HCT116 (cell line): ENCODE data around the gene HIVEP1. TPM values are rescaled to one million over a fixed set of nuclear protein-coding genes. Genes with fewer than 3 reads are reported as not detected.

ENCODE experiments used
- ATAC-seq: fragments of 200-7000 bp; cut with Tn5 transposase; 2 replicates; pipeline ENCODE4 v1.9.1; 2020; ENCODE audit warnings: mild to moderate bottlenecking, moderate library complexity
- BruUV-seq: library from RNA; stranded (reverse); fragments of 400-500 nt; replicated peaks from 2 replicates; lab custom pipeline; 2021; lab: Mats Ljungman, UMichigan
- CTCF ChIA-PET: fragments of 300-600 bp; sonication (Branson Sonifier 250); formaldehyde crosslinking; loops from one replicate; lab custom pipeline; 2021; ENCODE audit warnings: antibody characterized with exemption; lab: Charles Lee
- POLR2A ChIA-PET: fragments of 300-600, 350-600 bp; sonication (Branson Sonifier 250); formaldehyde crosslinking; loops from one replicate; lab custom pipeline; 2021; ENCODE audit warnings: antibody characterized with exemption; lab: Charles Lee
- RAD21 ChIA-PET, 2 experiments: fragments of 300-600 bp; sonication (Branson Sonifier 250); formaldehyde crosslinking; loops; one replicate each; lab custom pipeline; 2023; ENCODE audit warnings: low total read pairs in 2 of 2; ENCODE audit not compliant: uncharacterized antibody in 2 of 2, unreplicated experiment in 2 of 2, low non-redundant PET in 1 of 2; lab: Charles Lee
- DNase-seq: peaks from one replicate; pipeline ENCODE4 v3.0.0-alpha.2; 2010; ENCODE audit warnings: low read depth, low spot score
- H2AFZ ChIP-seq: fragments of 200-600 bp; shearing (Covaris generic), sonication (generic); 2 replicates; pipeline ENCODE4 v1.6.1; 2017; ENCODE audit warnings: low read depth, mixed run types, mixed read lengths, antibody characterized with exemption, low read length; ENCODE audit not compliant: poor library complexity, severe bottlenecking
- H3K27ac ChIP-seq: 2 replicates; pipeline ENCODE4 v1.5.1; 2012; ENCODE audit warnings: low read depth, low read length
- H3K27me3 ChIP-seq: fragments of 200-600 bp; sonication (generic); 2 replicates; pipeline ENCODE4 v1.6.1; 2016; ENCODE audit warnings: mixed run types, low read length, mixed read lengths; ENCODE audit not compliant: insufficient read depth
- H3K36me3 ChIP-seq, 2 experiments: fragments of 200-500 bp in 1 of 2; fragments of 200-600 bp in 1 of 2; sonication (Bioruptor generic) in 1 of 2; sonication (generic) in 1 of 2; 2 replicates each; pipeline versions ENCODE4 v1.5.1 to v1.6.1; 2014 to 2016; ENCODE audit warnings: low read length in 2 of 2, inconsistent platforms in 1 of 2, mixed read lengths in 1 of 2, mixed run types in 1 of 2; ENCODE audit not compliant: insufficient read depth in 2 of 2, control insufficient read depth in 1 of 2
- H3K4me1 ChIP-seq, 2 experiments: fragments of 200-600 bp in 1 of 2; sonication (generic) in 1 of 2; 2 replicates each; pipeline versions ENCODE4 v1.5.1 to v1.6.1; 2012 to 2017; ENCODE audit warnings: low read length in 2 of 2, inconsistent platforms in 1 of 2, mild to moderate bottlenecking in 1 of 2, mixed read lengths in 1 of 2, mixed run types in 1 of 2, moderate library complexity in 1 of 2; ENCODE audit not compliant: insufficient read depth in 2 of 2, control insufficient read depth in 1 of 2
- H3K4me2 ChIP-seq: fragments of 200-600 bp; sonication (generic); 2 replicates; pipeline ENCODE4 v1.6.1; 2017; ENCODE audit warnings: mixed run types, low read length, mixed read lengths
- H3K4me3 ChIP-seq, 2 experiments: fragments of 200-600 bp in 1 of 2; sonication (generic) in 1 of 2; replicated peaks in 1 of 2; 2 replicates each; pipeline ENCODE4 v1.5.1; 2011 to 2016; ENCODE audit warnings: low read length in 2 of 2, control low read depth in 1 of 2, low read depth in 1 of 2, mild to moderate bottlenecking in 1 of 2, mixed read lengths in 1 of 2, mixed run types in 1 of 2
- H3K79me2 ChIP-seq: fragments of 200-600 bp; sonication (generic); 2 replicates; pipeline ENCODE4 v1.6.1; 2017; ENCODE audit warnings: mild to moderate bottlenecking, mixed run types, low read length, moderate library complexity, mixed read lengths; ENCODE audit not compliant: insufficient read depth
- H3K9ac ChIP-seq: fragments of 200-600 bp; sonication (generic); 2 replicates; pipeline ENCODE4 v1.6.1; 2016; ENCODE audit warnings: low read length, mixed read lengths
- H3K9me2 ChIP-seq: fragments of 200-600 bp; sonication (generic), shearing (Covaris generic); 2 replicates; pipeline ENCODE4 v1.6.1; 2017; ENCODE audit warnings: mixed run types, mild to moderate bottlenecking, moderate library complexity; ENCODE audit not compliant: insufficient read depth
- H3K9me3 ChIP-seq, 2 experiments: fragments of 200-500 bp in 1 of 2; fragments of 200-600 bp in 1 of 2; sonication (Bioruptor generic) in 1 of 2; sonication (generic) in 1 of 2; 2 replicates each; pipeline ENCODE4 v1.6.1; 2014 to 2017; ENCODE audit warnings: low read length in 2 of 2, mixed read lengths in 2 of 2, inconsistent platforms in 1 of 2, low read depth in 1 of 2, mild to moderate bottlenecking in 1 of 2, mixed run types in 1 of 2, moderate library complexity in 1 of 2; ENCODE audit not compliant: control insufficient read depth in 1 of 2, insufficient read depth in 1 of 2
- H4K20me1 ChIP-seq: fragments of 200-600 bp; sonication (generic), shearing (Covaris generic); 2 replicates; pipeline ENCODE4 v1.6.1; 2017; ENCODE audit warnings: mixed run types, mild to moderate bottlenecking, moderate library complexity; ENCODE audit not compliant: insufficient read depth
- ATF3 ChIP-seq: IDR thresholded peaks from 2 replicates; pipeline ENCODE4 v1.6.1; 2012
- CEBPB ChIP-seq: IDR thresholded peaks from 2 replicates; pipeline ENCODE4 v1.6.1; 2012; ENCODE audit warnings: low read depth
- ELF1 ChIP-seq: IDR thresholded peaks from 2 replicates; pipeline ENCODE4 v1.6.1; 2012; ENCODE audit warnings: low read depth, borderline replicate concordance
- EZH2phosphoT487 ChIP-seq: fragments of 200-600 bp; IDR thresholded peaks from 2 replicates; pipeline ENCODE4 v1.6.1; 2018; ENCODE audit warnings: antibody characterized with exemption, borderline replicate concordance
- FOSL1 ChIP-seq: IDR thresholded peaks from 2 replicates; pipeline ENCODE4 v1.6.1; 2012; ENCODE audit warnings: low read depth
- JUND ChIP-seq: IDR thresholded peaks from 2 replicates; pipeline ENCODE4 v1.6.1; 2012
- POLR2A ChIP-seq: IDR thresholded peaks from 2 replicates; pipeline ENCODE4 v1.7.0; 2011; ENCODE audit warnings: borderline replicate concordance; ENCODE audit not compliant: insufficient read depth, insufficient read length; ENCODE audit errors: extremely low read depth
- POLR2AphosphoS5 ChIP-seq: IDR thresholded peaks from 2 replicates; pipeline ENCODE4 v1.6.1; 2011; ENCODE audit warnings: mild to moderate bottlenecking, low read depth, low read length, moderate library complexity
- SIN3A ChIP-seq: IDR thresholded peaks from 2 replicates; pipeline ENCODE4 v1.6.1; 2012; ENCODE audit warnings: low read depth
- SP1 ChIP-seq: IDR thresholded peaks from 2 replicates; pipeline ENCODE4 v1.6.1; 2012; ENCODE audit warnings: low read depth
- SRF ChIP-seq: IDR thresholded peaks from 2 replicates; pipeline ENCODE4 v1.6.1; 2012; ENCODE audit warnings: low read depth
- TCF7L2 ChIP-seq: IDR thresholded peaks from 2 replicates; pipeline ENCODE4 v1.7.0; 2011; ENCODE audit warnings: borderline replicate concordance, inconsistent platforms; ENCODE audit not compliant: insufficient read depth, insufficient read length; ENCODE audit errors: extremely low read depth
- YY1 ChIP-seq: IDR thresholded peaks from 2 replicates; pipeline ENCODE4 v1.6.1; 2011; ENCODE audit warnings: low read length, low read depth, moderate library complexity, mild to moderate bottlenecking; ENCODE audit not compliant: insufficient replicate concordance; ENCODE audit errors: extremely low read depth
- ZFX ChIP-seq: fragments of 450-650 bp; IDR thresholded peaks from 2 replicates; pipeline ENCODE4 v1.6.1; 2017
- intact Hi-C: fragments of 100-400 bp; cut with micrococcal nuclease; formaldehyde crosslinking; loops from 2 replicates; pipeline ENCODE4 v1.10.0; 2022
- total RNA-seq: library from RNA; stranded (reverse); gene quantifications from one replicate; pipeline ENCODE4 v1.2.1, GENCODE V29; 2021; ENCODE audit not compliant: unreplicated experiment

The HIVEP1 gene
- total RNA-seq, 1 experiment from 2014 or later, result 11.2 TPM

GRCh38 chr6:12173181-12173580 is 161.1 kb downstream of the HIVEP1 start:
- Histone ChIP-seq H3K27me3 (no peaks in the 10 kb centered on the region), H3K79me2 (no peaks in the 10 kb centered on the region), H3K4me3 (no peak overlapping the region), H4K20me1 (no peaks in the 10 kb centered on the region), H3K4me2 (no peak overlapping the region), H3K27ac (no peak overlapping the region), H3K9me2 (no peaks in the 10 kb centered on the region), H3K4me1 (no peaks in the 10 kb centered on the region), H2AFZ (no peak overlapping the region), H3K9me3 (no peaks in the 10 kb centered on the region), H3K36me3 (no peaks in the 10 kb centered on the region), H3K9ac (no peak overlapping the region)
- BruUV-seq, result no TSS peak
- DNase-seq (no peak), ATAC-seq (no peak)
- CTCF ChIA-PET, result no interaction called here
- TF ChIP-seq POLR2A (no peak), ZFX (no peak), POLR2AphosphoS5 (no peak), ATF3 (no peak), TCF7L2 (no peak), YY1 (no peak), JUND (no peak), SIN3A (no peak), ELF1 (no peak), EZH2phosphoT487 (no peak), SRF (no peak), FOSL1 (no peak), SP1 (no peak)
- POLR2A ChIA-PET, result no interaction called here
- intact Hi-C loops, result no loop called here
- RAD21 ChIA-PET, result no interaction called here

GRCh38 chr6:12173661-12174060 is 161.5 kb downstream of the HIVEP1 start:
- Histone ChIP-seq H3K4me2 (no peak overlapping the region), H3K79me2 (no peaks in the 10 kb centered on the region), H3K4me3 (no peak overlapping the region), H3K4me1 (no peaks in the 10 kb centered on the region), H3K36me3 (no peaks in the 10 kb centered on the region), H3K27ac (no peak overlapping the region)
- CTCF ChIA-PET, result no interaction called here
- intact Hi-C loops, result no loop called here
- RAD21 ChIA-PET, result no interaction called here
- ATAC-seq, result no peak
- no peak for DNase-seq
- TF ChIP-seq CEBPB, result no peak
- TF ChIP-seq, all 23 proteins: peak for 0
- no TSS peak for BruUV-seq
- POLR2A ChIA-PET, result no interaction called here
- Histone ChIP-seq H4K20me1 (no peaks in the 10 kb centered on the region), H2AFZ (no peak overlapping the region), H3K27me3 (no peaks in the 10 kb centered on the region), H3K9me3 (no peaks in the 10 kb centered on the region), H3K9ac (no peak overlapping the region), H3K9me2 (no peaks in the 10 kb centered on the region)
